Measurements from ENCODE around the gene NPAS2. TPM values are rescaled to one million over a fixed set of nuclear protein-coding genes. Genes with fewer than 3 reads are reported as not detected.

Gene NPAS2
- total RNA-seq, 1 donor from 2014 or later = 5.5 TPM

GRCh38 chr2:100910111-100910510 lies 90.2 kb downstream of the NPAS2 start:
- Histone ChIP-seq H3K4me2 (ENCODE audit: low read length) (no peak overlapping the region), H3K27me3 (ENCODE audit: insufficient read depth, low read length) (no peaks in the 10 kb centered on the region), H3K79me2 (ENCODE audit: insufficient read depth, low read length) (no peaks in the 10 kb centered on the region), H3K27ac (ENCODE audit: low read depth, low read length) (no peak overlapping the region), H4K20me1 (ENCODE audit: insufficient read depth, low read length) (no peaks in the 10 kb centered on the region), H3K9ac (ENCODE audit: low read length) (no peak overlapping the region), H3K4me3 (ENCODE audit: insufficient read depth, low read depth, low read length) (no peak overlapping the region), H3K9me3 (ENCODE audit: insufficient read depth, low read depth, low read length) (no peaks in the 10 kb centered on the region), H3K36me3 (ENCODE audit: insufficient read depth, low read length) (no peaks in the 10 kb centered on the region), H3K4me1 (ENCODE audit: insufficient read depth, low read length) (no peaks in the 10 kb centered on the region), H2AFZ (ENCODE audit: low read depth, low read length) (no peak overlapping the region)
- TF ChIP-seq CTCF (IDR thresholded peaks at IDR 0.05; ENCODE audit: insufficient read depth, low read depth, low read length) (no peak), EZH2 (IDR thresholded peaks at IDR 0.05; ENCODE audit: insufficient read depth, low read length) (no peak)
- peaks cover 2% of the 10 kb centered on the region for H3K4me1 Mint-ChIP-seq (ENCODE audit: low read depth, unreplicated experiment)
- no peak overlapping the region for H3K27ac Mint-ChIP-seq (ENCODE audit: unreplicated experiment)
- FAIRE-seq (no peak), DNase-seq (ENCODE audit: low read depth) (no peak)
- peaks cover 12% of the 10 kb centered on the region for H3K36me3 Mint-ChIP-seq (ENCODE audit: low read depth, unreplicated experiment)
- peaks cover 3% of the 10 kb centered on the region for H3K27me3 Mint-ChIP-seq (ENCODE audit: low read depth, unreplicated experiment)
- peaks cover 12% of the 10 kb centered on the region for H3K9me3 Mint-ChIP-seq (ENCODE audit: unreplicated experiment)
- H3K4me3 Mint-ChIP-seq (ENCODE audit: unreplicated experiment) = no peak overlapping the region

GRCh38 chr2:100919316-100919715 lies 99.4 kb downstream of the NPAS2 start:
- no peaks in the 10 kb centered on the region for H3K9me3 ChIP-seq (ENCODE audit: insufficient read depth, low read depth, low read length)
- H3K27me3 ChIP-seq (ENCODE audit: insufficient read depth, low read length) = no peaks in the 10 kb centered on the region
- no peak overlapping the region for H3K4me3 ChIP-seq (ENCODE audit: insufficient read depth, low read depth, low read length)
- TF ChIP-seq CTCF (IDR thresholded peaks at IDR 0.05; ENCODE audit: insufficient read depth, low read depth, low read length) = peak; percentile 38
- no peak for TF ChIP-seq EZH2 (IDR thresholded peaks at IDR 0.05; ENCODE audit: insufficient read depth, low read length)
- no peak for FAIRE-seq
- H2AFZ ChIP-seq (ENCODE audit: low read depth, low read length) = no peak overlapping the region
- H3K4me2 ChIP-seq (ENCODE audit: low read length) = no peak overlapping the region
- Mint-ChIP-seq H3K4me1 (ENCODE audit: low read depth, unreplicated experiment) (peaks cover 8% of the 10 kb centered on the region), H3K36me3 (ENCODE audit: low read depth, unreplicated experiment) (peaks cover 7% of the 10 kb centered on the region), H3K27ac (ENCODE audit: unreplicated experiment) (no peak overlapping the region), H3K4me3 (ENCODE audit: unreplicated experiment) (no peak overlapping the region), H3K27me3 (ENCODE audit: low read depth, unreplicated experiment) (peaks cover 16% of the 10 kb centered on the region), H3K9me3 (ENCODE audit: unreplicated experiment) (peaks cover 8% of the 10 kb centered on the region)
- no peaks in the 10 kb centered on the region for H4K20me1 ChIP-seq (ENCODE audit: insufficient read depth, low read length)
- peaks cover 6% of the 10 kb centered on the region for H3K4me1 ChIP-seq (ENCODE audit: insufficient read depth, low read length)
- no peak overlapping the region for H3K9ac ChIP-seq (ENCODE audit: low read length)
- no peaks in the 10 kb centered on the region for H3K36me3 ChIP-seq (ENCODE audit: insufficient read depth, low read length)
- H3K79me2 ChIP-seq (ENCODE audit: insufficient read depth, low read length) = no peaks in the 10 kb centered on the region
- no peak for DNase-seq (ENCODE audit: low read depth)
- no peak overlapping the region for H3K27ac ChIP-seq (ENCODE audit: low read depth, low read length)

DNA sequence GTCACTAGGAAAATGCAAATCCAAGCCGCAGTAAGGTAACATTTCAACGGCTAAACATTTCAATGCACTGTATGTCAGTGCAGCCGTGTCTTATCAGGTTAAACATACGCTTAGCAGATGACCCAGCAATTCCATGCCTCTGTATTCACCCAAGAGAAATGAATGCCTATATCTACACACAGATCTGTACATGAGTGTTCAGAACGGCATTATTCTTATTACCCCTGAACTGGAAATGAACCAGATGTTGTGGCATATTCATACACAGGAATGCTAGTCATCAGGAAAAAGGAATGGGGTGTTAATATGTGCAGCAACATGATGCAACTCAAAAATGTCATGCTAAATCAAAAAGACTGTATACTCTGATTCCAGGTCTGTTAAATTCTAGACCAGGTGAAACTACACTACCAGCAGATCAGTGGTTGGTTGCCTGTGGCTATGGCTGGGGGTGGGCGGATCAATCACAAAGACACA lies 101.8 kb downstream of the NPAS2 start:
- peak overlapping the region; percentile 75 for H3K27ac Mint-ChIP-seq (ENCODE audit: unreplicated experiment)
- TF ChIP-seq CTCF (IDR thresholded peaks at IDR 0.05; ENCODE audit: insufficient read depth, low read depth, low read length) (no peak), EZH2 (IDR thresholded peaks at IDR 0.05; ENCODE audit: insufficient read depth, low read length) (no peak)

More for the DNA sequence above, 101.8 kb downstream of the NPAS2 start:
- no peaks in the 10 kb centered on the region for H3K79me2 ChIP-seq (ENCODE audit: insufficient read depth, low read length)
- no peaks in the 10 kb centered on the region for H3K27me3 ChIP-seq (ENCODE audit: insufficient read depth, low read length)
- Mint-ChIP-seq H3K4me1 (ENCODE audit: low read depth, unreplicated experiment) (peaks cover 20% of the 10 kb centered on the region), H3K4me3 (ENCODE audit: unreplicated experiment) (no peak overlapping the region), H3K9me3 (ENCODE audit: unreplicated experiment) (peaks cover 3% of the 10 kb centered on the region), H3K36me3 (ENCODE audit: low read depth, unreplicated experiment) (peaks cover 12% of the 10 kb centered on the region), H3K27me3 (ENCODE audit: low read depth, unreplicated experiment) (peaks cover 16% of the 10 kb centered on the region)
- H2AFZ ChIP-seq (ENCODE audit: low read depth, low read length) = no peak overlapping the region
- peaks cover 5% of the 10 kb centered on the region for H3K36me3 ChIP-seq (ENCODE audit: insufficient read depth, low read length)
- no peak overlapping the region for H3K9ac ChIP-seq (ENCODE audit: low read length)
- no peak for FAIRE-seq
- H3K27ac ChIP-seq (ENCODE audit: low read depth, low read length) = no peak overlapping the region
- no peaks in the 10 kb centered on the region for H3K9me3 ChIP-seq (ENCODE audit: insufficient read depth, low read depth, low read length)
- H3K4me3 ChIP-seq (ENCODE audit: insufficient read depth, low read depth, low read length) = no peak overlapping the region
- H3K4me2 ChIP-seq (ENCODE audit: low read length) = no peak overlapping the region
- peak; percentile 58 for DNase-seq (ENCODE audit: low read depth)
- peaks cover 18% of the 10 kb centered on the region for H3K4me1 ChIP-seq (ENCODE audit: insufficient read depth, low read length)
- no peaks in the 10 kb centered on the region for H4K20me1 ChIP-seq (ENCODE audit: insufficient read depth, low read length)

All from astrocyte (in vitro differentiated cells and primary cell).